T47D (cell line): ENCODE data around the gene AP5M1.
A peak's percentile ranks its signal among the peaks of the same experiment; 100 is the strongest.
"Not testable (repeated sequence)": the region's sequence is repeated elsewhere in the genome, so short reads cannot be mapped to it uniquely, and the experiment has no call there.

Experiments
- DNase-seq, 2 experiments: peaks; one replicate each; pipeline versions ENCODE4 v3.0.0 to v3.0.0-alpha.2; 2011 to 2012; ENCODE audit warnings: low read depth in 1 of 2, low spot score in 1 of 2
- JUND ChIP-seq: IDR thresholded peaks from 2 replicates; pipeline ENCODE4 v1.6.1; 2012; ENCODE audit warnings: low read depth
- in situ Hi-C: cut with HindIII; loops from 2 replicates; pipeline ENCODE4 v1.10.0; 2016; ENCODE audit warnings: low sequenced_read_pairs, low pct_unique_long_range_greater_than_20kb

AP5M1 gene

GRCh38 chr14:57299511-57299910 lies 30.7 kb downstream of the AP5M1 start:
- in situ Hi-C loops: no loop called here
- no peak for TF ChIP-seq JUND
- DNase-seq: no peak

GRCh38 chr14:57302883-57303282 lies 34.1 kb downstream of the AP5M1 start:
- in situ Hi-C loops: no loop called here
- DNase-seq: no peak
- TF ChIP-seq JUND: no peak

- no peak for DNase-seq
- TF ChIP-seq JUND: no peak
- in situ Hi-C loops: no loop called here
Observed at GRCh38 chr14:57314396-57315089, 45.8 kb downstream of the AP5M1 start.

GRCh38 chr14:57317248-57317833 lies 48.6 kb downstream of the AP5M1 start:
- no peak for TF ChIP-seq JUND
- in situ Hi-C loops: no loop called here
- peak; percentile 65 to 89 for DNase-seq

- no peak for DNase-seq
- in situ Hi-C loops: no loop called here
- TF ChIP-seq JUND: no peak
Observed at GRCh38 chr14:57319636-57320192, 50.9 kb downstream of the AP5M1 start.

- in situ Hi-C loops: no loop called here
- DNase-seq: no peak
- TF ChIP-seq JUND: no peak
Observed at GRCh38 chr14:57323721-57324120, 55.0 kb downstream of the AP5M1 start.

GRCh38 chr14:57326253-57326652 lies 57.5 kb downstream of the AP5M1 start:
- in situ Hi-C loops: no loop called here
- no peak for TF ChIP-seq JUND
- no peak for DNase-seq

GRCh38 chr14:57329833-57330232 lies 61.1 kb downstream of the AP5M1 start:
- no peak for DNase-seq
- in situ Hi-C loops: no loop called here
- TF ChIP-seq JUND: no peak

- DNase-seq, in situ Hi-C loops: not testable (repeated sequence)
Observed at GRCh38 chr14:57332475-57332874, 63.7 kb downstream of the AP5M1 start.

GRCh38 chr14:57333726-57334125 lies 65.0 kb downstream of the AP5M1 start:
- in situ Hi-C loops, DNase-seq: not testable (repeated sequence)

GRCh38 chr14:57343545-57344297 lies 75.0 kb downstream of the AP5M1 start:
- in situ Hi-C loops, DNase-seq: not testable (repeated sequence)

- peak in 1 of 2 experiments; percentile 11 for DNase-seq
- TF ChIP-seq JUND: no peak
- in situ Hi-C loops: no loop called here
Observed at GRCh38 chr14:57345106-57345505, 76.3 kb downstream of the AP5M1 start.

GRCh38 chr14:57346741-57347140 lies 78.0 kb downstream of the AP5M1 start:
- in situ Hi-C loops: no loop called here
- no peak for DNase-seq
- TF ChIP-seq JUND: no peak
